ENCODE measurements around the gene RCAN2.

The RCAN2 gene

DNA sequence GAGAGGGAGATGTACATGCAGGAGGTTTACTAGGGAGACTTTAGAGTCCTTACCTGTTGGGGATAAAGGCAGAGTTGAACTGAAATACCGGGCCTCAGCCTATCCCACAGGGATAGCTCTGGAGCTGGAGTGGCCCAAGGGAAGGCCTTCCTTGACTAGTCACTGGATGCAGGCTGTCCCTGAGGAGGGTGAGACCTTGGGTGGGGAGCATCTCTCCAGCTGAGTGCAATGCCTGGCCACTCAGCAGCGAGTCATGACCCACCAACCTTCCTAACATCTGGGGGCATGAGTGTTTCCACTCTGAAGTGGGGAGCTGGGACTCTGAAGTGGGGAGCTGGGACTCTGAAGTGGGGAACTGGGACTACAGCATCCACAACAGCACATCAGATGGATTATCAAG is 274.4 kb downstream of the RCAN2 start:
- in situ Hi-C loops (cut with HindIII; ENCODE audit: low pct_ligation_motif_present, low pct_unique_long_range_greater_than_20kb, low sequenced_read_pairs): no loop called here

DNA sequence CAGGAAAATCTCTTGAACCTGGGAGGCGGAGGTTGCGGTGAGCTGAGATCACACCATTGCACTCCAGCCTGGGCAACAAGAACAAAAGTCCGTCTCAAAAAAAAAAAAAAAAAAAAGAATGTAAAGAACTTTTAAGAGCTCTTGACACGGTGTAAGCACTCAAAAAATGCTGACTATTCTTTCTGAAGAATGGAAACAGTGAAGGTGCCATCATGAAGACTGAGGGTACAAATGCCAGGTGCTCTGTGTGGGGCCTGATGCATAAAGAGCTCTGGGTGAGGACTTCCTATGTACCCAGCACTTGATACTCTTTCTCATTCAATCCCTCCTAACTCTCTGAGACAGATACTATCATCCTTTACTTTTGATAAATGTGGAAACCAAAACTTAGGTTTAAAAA is 275.5 kb downstream of the RCAN2 start:
- in situ Hi-C loops (cut with HindIII; ENCODE audit: low pct_ligation_motif_present, low pct_unique_long_range_greater_than_20kb, low sequenced_read_pairs): no loop called here
- DNase-seq: no peak

More for the DNA sequence above, 274.4 kb downstream of the RCAN2 start:
- DNase-seq: no peak

DNA sequence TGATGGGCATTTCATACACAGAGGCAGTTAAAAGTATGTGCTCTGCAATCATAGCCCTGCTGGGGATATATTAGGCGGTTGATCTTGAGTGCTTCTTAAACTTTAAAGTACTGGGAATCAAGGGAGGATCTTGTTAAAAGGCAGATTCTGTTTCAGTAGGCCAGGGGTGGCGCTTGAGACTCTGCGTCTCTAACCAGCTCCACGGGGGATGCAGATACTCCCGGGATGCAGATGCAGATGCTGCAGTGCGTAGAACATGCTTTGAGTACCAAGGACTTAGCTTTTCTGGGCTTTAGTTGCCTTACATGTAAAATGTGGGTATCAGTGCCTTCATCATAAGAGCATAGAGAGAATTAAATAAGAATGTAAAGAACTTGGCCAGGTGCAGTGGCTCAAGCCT is 276.0 kb downstream of the RCAN2 start:
- in situ Hi-C loops (cut with HindIII; ENCODE audit: low pct_ligation_motif_present, low pct_unique_long_range_greater_than_20kb, low sequenced_read_pairs): no loop called here
- no peak for DNase-seq

DNA sequence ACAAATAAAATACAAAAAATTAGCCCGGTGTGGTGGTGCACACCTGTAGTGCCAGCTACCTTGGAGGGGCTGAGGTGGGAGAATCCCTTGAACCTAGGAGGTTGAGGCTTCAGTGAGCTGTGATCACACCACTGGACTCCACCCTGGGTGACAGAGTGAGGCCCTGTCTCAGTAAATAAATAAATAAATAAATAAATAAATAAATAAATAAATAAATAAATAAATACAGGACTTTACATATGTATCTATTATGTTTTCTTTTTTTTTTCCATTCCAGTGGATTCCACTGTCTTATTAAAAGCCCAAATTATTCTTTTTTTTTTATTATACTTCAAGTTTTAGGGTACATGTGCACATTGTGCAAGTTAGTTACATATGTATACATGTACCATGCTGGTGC is 279.3 kb downstream of the RCAN2 start:
- in situ Hi-C loops (cut with HindIII; ENCODE audit: low pct_ligation_motif_present, low pct_unique_long_range_greater_than_20kb, low sequenced_read_pairs): no loop called here
- no peak for DNase-seq

DNA sequence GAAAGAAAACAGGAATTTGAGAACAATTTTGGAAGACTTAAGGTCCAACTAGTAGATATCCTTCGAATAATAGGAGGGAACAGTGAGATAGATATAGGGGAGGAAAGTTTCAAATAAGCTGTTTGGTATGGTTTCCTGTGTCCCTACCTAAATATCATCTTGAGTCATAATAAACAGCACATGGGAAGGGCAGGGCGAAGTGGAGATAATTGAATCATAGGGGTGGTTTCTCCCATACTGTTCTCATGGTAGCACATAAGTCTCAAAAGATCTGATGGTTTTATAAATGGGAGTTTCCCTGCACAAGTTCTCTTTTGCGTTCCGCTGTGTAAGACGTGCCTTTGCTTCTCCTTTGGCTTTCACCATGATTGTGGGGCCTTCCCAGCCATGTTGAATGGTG is 281.0 kb downstream of the RCAN2 start:
- no peak for DNase-seq
- in situ Hi-C loops (cut with HindIII; ENCODE audit: low pct_ligation_motif_present, low pct_unique_long_range_greater_than_20kb, low sequenced_read_pairs): no loop called here

DNA sequence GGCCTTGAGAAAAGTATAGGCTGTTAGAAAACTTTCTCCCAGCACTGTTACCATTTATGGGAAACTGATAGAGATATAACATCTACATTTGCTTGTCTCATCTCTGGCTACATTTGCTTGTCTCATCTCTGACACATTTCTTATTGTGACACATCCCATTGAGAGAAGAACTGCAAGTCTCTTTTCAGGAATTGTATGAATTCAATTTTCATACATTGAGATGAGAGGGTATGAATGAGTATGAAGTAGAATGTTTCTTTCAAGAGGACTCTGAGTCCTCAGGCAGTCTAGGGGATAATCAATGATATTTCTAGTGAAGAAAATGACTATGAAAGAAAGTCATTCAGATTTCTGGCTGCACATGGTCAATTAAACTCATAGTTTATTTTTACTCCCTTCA is 282.9 kb downstream of the RCAN2 start:
- DNase-seq: no peak
- in situ Hi-C loops (cut with HindIII; ENCODE audit: low pct_ligation_motif_present, low pct_unique_long_range_greater_than_20kb, low sequenced_read_pairs): no loop called here

DNA sequence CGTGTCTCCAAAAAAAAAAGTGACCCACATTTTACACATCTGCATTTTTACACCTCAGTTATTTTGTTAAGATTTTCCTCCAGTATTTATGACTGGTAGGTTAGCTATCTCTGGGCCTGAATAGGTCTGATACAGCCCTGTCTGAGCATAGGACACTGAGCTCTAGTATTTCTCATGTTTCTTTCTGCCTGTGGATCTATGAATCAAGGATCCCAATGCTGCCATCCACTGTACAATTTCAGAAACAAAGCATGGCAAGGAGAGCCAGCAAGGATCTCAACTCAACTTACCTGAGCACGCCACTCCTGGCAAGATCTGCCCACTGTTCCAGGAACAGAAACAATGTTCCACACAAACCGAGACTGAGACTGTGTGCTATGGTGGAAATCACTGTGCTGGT is 284.1 kb downstream of the RCAN2 start:
- in situ Hi-C loops (cut with HindIII; ENCODE audit: low pct_ligation_motif_present, low pct_unique_long_range_greater_than_20kb, low sequenced_read_pairs): no loop called here
- DNase-seq: no peak

DNA sequence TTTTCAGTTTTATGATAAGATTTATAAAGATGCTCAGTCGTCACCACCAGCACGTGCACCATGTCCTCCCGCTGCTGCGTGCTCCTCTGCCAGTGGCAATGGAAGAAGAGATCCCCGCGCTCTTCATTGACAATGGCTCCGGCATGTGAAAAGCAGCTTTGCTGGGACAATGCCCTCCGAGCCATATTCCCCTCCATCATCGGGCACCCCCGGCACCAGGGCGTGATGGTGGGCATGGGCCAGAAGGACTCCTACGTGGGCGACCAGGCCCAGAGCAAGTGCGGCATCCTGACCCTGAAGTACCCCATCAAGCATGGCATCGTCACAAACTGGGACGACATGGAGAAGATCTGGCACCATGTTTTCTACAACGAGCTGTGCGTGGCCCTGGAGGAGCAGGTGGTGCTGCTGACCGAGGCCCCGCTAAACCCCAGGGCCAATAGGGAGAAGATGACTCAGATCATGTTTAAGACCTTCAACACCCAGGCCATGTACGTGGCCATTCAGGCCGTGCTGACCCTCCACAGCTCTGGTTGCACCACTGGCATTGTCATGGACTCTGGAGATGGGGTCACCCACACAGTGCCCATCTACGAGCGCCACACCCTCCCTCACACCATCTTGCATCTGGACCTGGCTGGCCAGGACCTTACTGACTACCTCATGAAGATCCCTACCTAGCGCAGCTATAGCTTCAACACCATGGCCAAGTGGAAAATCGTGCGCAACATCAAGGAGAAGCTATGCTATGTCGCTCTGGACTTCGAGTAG is 286.2 kb downstream of the RCAN2 start:
- in situ Hi-C loops (cut with HindIII; ENCODE audit: low pct_ligation_motif_present, low pct_unique_long_range_greater_than_20kb, low sequenced_read_pairs): no loop called here
- no peak for DNase-seq

DNA sequence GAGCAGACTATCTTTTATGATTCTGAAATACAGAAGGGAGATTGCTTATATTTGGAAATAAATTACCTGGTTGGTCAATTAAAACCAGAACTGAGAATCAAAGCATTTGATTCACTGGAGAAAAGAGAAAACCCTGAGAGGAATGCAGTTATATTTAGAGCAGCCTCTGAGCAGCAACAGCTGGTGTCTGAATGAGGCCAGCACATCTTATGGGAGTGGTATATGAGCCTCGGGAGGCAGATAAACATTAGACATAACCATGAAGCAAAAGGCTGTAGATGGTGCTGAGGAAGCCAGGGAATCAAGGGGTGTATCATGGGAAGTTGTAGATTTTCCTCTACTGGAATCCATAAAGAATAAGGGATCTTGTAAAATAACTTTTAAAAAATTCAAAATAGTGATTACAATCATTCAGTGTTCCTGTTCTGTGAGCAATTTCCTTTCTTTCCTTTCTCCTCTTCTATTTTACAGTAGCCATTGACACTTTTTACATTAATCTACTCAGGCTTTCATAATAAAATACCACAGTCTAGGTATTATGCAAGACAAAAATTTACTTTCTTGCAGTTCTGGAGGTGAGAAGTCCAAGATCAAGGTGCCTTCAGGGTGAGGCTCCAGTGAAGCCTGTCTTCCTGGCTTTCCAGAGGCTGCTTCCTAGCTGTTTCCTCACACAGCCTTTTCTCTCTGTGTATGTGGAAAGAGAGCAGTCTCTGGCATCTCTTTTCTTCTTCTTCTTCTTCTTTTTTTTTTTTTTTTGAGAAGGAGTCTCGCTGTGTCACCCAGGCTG is 287.7 kb downstream of the RCAN2 start:
- in situ Hi-C loops (cut with HindIII; ENCODE audit: low pct_ligation_motif_present, low pct_unique_long_range_greater_than_20kb, low sequenced_read_pairs): no loop called here
- no peak for DNase-seq

DNA sequence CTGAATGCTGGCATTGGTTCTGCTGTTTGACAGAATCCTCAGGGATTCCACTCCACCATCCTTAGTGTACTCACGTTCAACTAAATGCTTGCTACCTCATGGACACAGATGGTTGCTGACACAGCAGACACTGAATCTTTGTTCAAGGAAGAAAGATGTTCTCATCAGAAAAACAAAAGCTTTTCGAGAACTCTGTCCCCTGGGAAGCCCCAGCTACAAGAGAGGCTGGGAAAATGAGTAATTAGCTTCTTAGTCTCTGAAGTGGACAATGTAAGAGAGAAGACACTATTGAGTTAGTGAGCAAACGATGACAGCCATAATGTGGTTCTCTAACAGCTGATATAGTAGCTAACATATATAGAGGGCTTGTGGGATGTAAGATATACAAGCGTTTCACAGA is 289.5 kb downstream of the RCAN2 start:
- DNase-seq: no peak
- in situ Hi-C loops (cut with HindIII; ENCODE audit: low pct_ligation_motif_present, low pct_unique_long_range_greater_than_20kb, low sequenced_read_pairs): no loop called here

DNA sequence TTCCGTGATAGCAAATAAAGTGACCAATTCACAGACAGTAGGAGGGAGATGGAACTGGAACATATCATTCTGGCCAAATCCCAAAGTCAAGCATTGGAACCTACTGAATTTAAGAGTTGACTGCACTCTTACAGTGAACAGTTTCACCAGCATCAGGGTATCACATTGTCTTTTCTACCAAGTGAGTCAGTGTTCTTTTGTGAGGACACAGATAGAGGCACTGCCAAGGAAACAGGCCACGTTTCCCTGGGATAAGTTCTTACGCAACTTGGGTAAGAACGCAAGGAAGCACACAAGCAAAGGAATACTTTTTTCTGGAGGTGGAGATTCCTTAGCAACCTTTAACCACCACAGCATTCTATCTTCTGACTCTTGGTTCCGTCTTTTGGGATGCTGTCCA is 291.9 kb downstream of the RCAN2 start:
- no peak for DNase-seq
- in situ Hi-C loops (cut with HindIII; ENCODE audit: low pct_ligation_motif_present, low pct_unique_long_range_greater_than_20kb, low sequenced_read_pairs): no loop called here

DNA sequence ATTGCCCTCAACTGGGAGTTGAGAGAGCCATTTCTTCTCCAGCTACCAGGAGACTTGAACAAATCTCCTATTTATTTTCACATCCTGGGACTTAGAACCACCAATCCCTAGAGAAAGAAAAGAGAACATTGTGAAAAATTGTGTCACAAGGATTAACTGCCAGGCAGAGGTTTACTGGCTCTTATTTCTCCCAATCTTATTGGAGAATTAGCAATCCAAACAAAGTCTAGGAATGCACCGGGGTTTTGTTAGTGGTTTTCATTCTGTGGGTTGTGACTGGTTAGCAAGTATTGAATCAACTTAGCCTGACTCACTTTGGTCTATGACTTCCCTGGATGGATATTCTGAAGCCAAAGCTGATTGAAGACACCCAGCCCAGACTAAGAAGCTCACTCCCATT is 299.3 kb downstream of the RCAN2 start:
- in situ Hi-C loops (cut with HindIII; ENCODE audit: low pct_ligation_motif_present, low pct_unique_long_range_greater_than_20kb, low sequenced_read_pairs): no loop called here
- DNase-seq: peak; percentile 31

DNA sequence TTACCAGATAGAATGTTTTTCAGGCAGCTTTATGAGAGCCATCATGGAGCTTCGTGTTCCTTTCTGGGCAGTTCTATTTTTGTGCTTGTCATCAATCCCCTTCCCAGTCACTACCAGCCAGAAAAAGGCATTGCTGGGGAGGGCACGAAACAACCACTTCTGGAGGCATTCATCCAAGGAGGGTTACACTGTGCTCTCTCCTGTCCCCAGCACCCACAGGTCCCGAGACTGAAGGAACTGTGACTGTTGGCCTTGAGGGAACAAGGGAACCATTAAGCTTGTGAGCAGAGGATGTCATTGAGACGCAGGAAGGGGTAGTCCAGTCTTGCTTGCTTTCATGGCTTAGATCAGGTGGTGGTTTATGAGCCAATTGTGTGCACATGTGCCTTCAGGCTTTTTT is 300.4 kb downstream of the RCAN2 start:
- in situ Hi-C loops (cut with HindIII; ENCODE audit: low pct_ligation_motif_present, low pct_unique_long_range_greater_than_20kb, low sequenced_read_pairs): no loop called here
- no peak for DNase-seq

DNA sequence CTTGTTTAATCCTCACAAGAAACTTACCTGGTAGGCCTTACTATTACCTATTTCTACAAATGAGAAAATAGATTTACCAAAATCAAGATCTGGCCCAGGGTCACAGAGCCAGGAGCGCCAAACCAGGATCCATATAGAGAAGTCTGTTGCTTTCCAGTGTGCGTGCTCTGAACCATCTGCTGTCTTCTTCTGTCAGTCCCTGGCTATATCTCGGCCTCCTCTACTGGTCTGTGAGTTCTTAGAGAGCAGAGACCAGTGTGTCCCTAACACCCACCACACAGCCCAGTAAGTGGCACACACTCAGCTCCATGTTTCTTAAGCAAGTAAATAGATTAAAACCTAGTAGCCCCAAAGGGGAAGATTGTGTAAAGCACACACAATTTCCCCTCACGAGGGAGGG is 301.5 kb downstream of the RCAN2 start:
- in situ Hi-C loops (cut with HindIII; ENCODE audit: low pct_ligation_motif_present, low pct_unique_long_range_greater_than_20kb, low sequenced_read_pairs): no loop called here

DNA sequence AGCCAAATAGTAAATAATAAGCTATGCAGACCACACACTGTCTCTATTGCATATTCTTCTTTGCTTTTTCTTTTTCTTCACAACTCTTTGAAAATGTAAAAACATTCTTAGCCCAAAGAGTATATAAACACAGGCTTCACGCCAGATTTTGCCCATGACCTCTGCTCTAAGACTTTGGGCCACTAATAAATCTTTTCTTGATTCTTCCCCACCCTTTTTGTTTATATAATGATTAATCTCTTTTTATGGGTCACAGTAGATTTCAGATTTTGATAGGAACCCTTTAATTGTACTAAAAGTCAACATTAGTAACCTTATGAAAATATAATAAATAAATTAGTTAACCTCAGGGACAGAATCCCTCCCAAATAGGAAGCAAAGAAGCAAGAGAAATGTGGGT is 304.7 kb downstream of the RCAN2 start:
- in situ Hi-C loops (cut with HindIII; ENCODE audit: low pct_ligation_motif_present, low pct_unique_long_range_greater_than_20kb, low sequenced_read_pairs): no loop called here

More for the DNA sequence above, 301.5 kb downstream of the RCAN2 start:
- no peak for DNase-seq

DNA sequence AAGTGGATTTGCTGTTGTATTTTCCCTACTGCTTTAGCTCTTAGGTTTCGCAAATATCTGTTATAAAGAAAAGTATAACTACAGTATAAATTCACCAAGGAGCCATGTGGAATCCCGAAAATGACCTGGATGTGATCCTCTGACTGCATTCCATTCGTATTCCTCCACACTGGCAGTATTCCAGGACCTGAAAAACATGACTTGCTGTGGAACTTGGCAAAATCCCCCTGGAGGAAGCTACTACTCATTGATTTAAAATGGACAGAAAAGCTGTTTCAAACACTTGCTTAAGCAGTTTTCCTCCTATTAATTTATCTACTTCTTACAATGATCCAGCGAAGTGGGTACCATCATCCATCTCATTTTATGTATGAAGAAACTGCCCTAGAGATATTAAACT is 307.1 kb downstream of the RCAN2 start:
- DNase-seq: peak; percentile 65
- in situ Hi-C loops (cut with HindIII; ENCODE audit: low pct_ligation_motif_present, low pct_unique_long_range_greater_than_20kb, low sequenced_read_pairs): no loop called here

More for the DNA sequence above, 304.7 kb downstream of the RCAN2 start:
- no peak for DNase-seq

DNA sequence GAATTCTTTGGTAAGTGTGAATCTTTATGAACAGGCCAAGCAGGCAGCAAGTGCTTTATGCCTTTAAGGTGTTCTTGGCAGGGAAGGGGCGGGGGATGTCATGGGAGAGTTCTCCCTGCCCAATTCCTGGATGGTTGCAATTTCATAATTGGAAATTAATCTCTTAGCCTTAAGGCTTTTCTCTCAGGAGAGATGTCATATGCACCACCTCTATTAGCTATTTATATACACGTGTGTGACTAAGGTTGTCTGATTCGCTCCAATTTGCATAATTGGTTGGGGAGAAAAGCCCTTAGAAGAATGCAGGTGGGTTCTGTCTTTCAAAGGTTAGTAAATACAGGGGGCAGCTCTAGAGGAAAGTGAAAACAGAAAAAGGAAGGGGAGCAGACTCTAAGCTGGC is 315.3 kb downstream of the RCAN2 start:
- no peak for DNase-seq
- in situ Hi-C loops (cut with HindIII; ENCODE audit: low pct_ligation_motif_present, low pct_unique_long_range_greater_than_20kb, low sequenced_read_pairs): no loop called here

DNA sequence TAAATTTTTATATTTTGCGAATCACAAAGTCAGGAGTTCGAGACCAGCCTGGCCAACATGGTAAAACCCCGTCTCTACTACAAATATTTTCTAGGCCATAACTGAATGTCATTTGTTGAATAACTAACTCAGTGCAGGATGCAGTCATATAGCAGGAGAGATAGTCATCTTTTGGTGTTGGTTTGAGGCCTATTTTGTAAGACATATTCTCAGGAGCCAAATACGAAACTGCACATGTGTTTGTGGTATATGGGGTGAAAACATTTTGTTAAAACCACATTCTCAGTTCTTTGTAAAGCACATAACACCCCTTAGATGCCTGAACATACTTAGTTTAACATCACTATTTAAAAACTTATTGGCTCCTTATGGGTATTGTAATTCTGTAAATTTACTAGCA is 315.8 kb downstream of the RCAN2 start:
- DNase-seq: no peak
- in situ Hi-C loops (cut with HindIII; ENCODE audit: low pct_ligation_motif_present, low pct_unique_long_range_greater_than_20kb, low sequenced_read_pairs): no loop called here

DNA sequence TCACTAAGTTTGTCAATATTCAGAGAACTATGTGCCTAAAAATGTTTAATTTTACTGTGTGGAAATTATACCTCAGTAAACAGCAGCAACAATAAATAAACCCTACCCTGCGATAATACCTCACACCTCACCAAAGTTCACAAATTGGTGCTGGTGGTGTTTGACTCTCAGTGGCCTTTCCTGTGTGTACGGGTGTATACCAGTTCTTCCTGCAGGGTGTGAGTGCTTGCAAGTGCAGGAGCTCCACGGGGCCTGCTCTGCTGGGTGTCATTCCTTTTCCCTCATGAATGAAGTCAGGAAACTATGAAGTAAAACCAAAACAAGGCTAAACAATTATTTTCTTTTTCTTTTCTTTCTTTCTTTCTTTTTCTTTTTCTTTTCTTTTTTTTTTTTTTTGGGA is 316.3 kb downstream of the RCAN2 start:
- DNase-seq: no peak
- in situ Hi-C loops (cut with HindIII; ENCODE audit: low pct_ligation_motif_present, low pct_unique_long_range_greater_than_20kb, low sequenced_read_pairs): no loop called here

DNA sequence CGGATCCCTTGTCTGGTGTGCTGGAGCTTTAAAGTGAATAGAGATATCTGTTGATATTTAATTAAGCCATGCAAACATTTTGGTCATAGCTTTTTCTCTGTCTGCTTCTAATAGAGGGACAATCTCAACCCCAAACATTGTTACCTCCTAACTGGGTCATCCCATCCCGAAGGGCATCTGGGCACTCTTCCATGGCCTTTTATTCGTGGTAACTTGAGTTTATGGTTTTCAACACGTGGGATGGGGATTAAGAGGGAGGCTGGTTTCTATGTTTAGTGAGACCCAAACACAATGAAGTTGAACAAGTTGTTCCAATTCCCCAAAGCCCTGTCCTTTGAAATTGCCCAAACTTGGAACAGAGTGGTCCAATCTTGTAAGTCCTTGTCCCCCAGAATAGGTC is 319.1 kb downstream of the RCAN2 start:
- in situ Hi-C loops (cut with HindIII; ENCODE audit: low pct_ligation_motif_present, low pct_unique_long_range_greater_than_20kb, low sequenced_read_pairs): no loop called here

More for the DNA sequence above, 319.1 kb downstream of the RCAN2 start:
- no peak for DNase-seq
